GM19397 (cell line): ENCODE data around the gene PFKFB4.
"Not testable (repeated sequence)": the region's sequence is repeated elsewhere in the genome, so short reads cannot be mapped to it uniquely, and the experiment has no call there.

Source experiments
- ATAC-seq: cut with Tn5 transposase; IDR thresholded peaks from one replicate; pipeline ENCODE4 v1.9.1; 2021; ENCODE audit warnings: mild to moderate bottlenecking, moderate library complexity; ENCODE audit not compliant: unreplicated experiment

The PFKFB4 gene

GRCh38 chr3:48535578-48535977 lies 21.0 kb downstream of the PFKFB4 start:
- ATAC-seq: no peak

- ATAC-seq: no peak
Measured at GRCh38 chr3:48532977-48533337, 23.6 kb downstream of the PFKFB4 start.

GRCh38 chr3:48532271-48532976 lies 24.2 kb downstream of the PFKFB4 start:
- ATAC-seq: no peak

GRCh38 chr3:48530701-48531100 lies 25.9 kb downstream of the PFKFB4 start:
- ATAC-seq: not testable (repeated sequence)

- no peak for ATAC-seq
Measured at GRCh38 chr3:48528754-48529153, 27.8 kb downstream of the PFKFB4 start.

- no peak for ATAC-seq
Measured at GRCh38 chr3:48528048-48528447, 28.6 kb downstream of the PFKFB4 start.

GRCh38 chr3:48524970-48525369 lies 31.6 kb downstream of the PFKFB4 start:
- no peak for ATAC-seq

GRCh38 chr3:48521635-48522034 lies 35.0 kb downstream of the PFKFB4 start:
- no peak for ATAC-seq

GRCh38 chr3:48519277-48519643 lies 37.3 kb downstream of the PFKFB4 start:
- ATAC-seq: no peak

GRCh38 chr3:48518638-48519276 lies 37.8 kb downstream of the PFKFB4 start:
- no peak for ATAC-seq

GRCh38 chr3:48518069-48518468 lies 38.5 kb downstream of the PFKFB4 start:
- no peak for ATAC-seq

GRCh38 chr3:48516571-48516970 lies 40.0 kb downstream of the PFKFB4 start:
- no peak for ATAC-seq

GRCh38 chr3:48514431-48515227 lies 42.0 kb downstream of the PFKFB4 start:
- no peak for ATAC-seq

- ATAC-seq: no peak
Measured at GRCh38 chr3:48511551-48511950, 45.1 kb downstream of the PFKFB4 start.

GRCh38 chr3:48507256-48508061 lies 49.1 kb downstream of the PFKFB4 start:
- ATAC-seq: no peak

- no peak for ATAC-seq
Measured at GRCh38 chr3:48505968-48506504, 50.6 kb downstream of the PFKFB4 start.

- ATAC-seq: no peak
Measured at GRCh38 chr3:48505146-48505545, 51.5 kb downstream of the PFKFB4 start.

GRCh38 chr3:48504051-48504946 lies 52.3 kb downstream of the PFKFB4 start, which contains the start of gene SHISA5:
Gene SHISA5, minus strand, starts transcription at chr3:48504174. Its CDS starts 80 bp downstream, at chr3:48504094.
- ATAC-seq: no peak

GRCh38 chr3:48503401-48504050 lies 53.1 kb downstream of the PFKFB4 start:
- ATAC-seq: no peak
